HEK293T (cell line): ENCODE data around the gene RNASEL.

Experiments used
- ARNT ChIP-seq: fragments of 450-650 bp; IDR thresholded peaks from 2 replicates; pipeline ENCODE4 v1.6.1; 2017; ENCODE audit warnings: mild to moderate bottlenecking
- BHLHE40 ChIP-seq: fragments of 450-650 bp; IDR thresholded peaks from 2 replicates; pipeline ENCODE4 v1.6.1; 2016; ENCODE audit warnings: mild to moderate bottlenecking, moderate library complexity, borderline replicate concordance
- ELF4 ChIP-seq: fragments of 450-650 bp; IDR thresholded peaks from 2 replicates; pipeline ENCODE4 v1.6.1; 2017; ENCODE audit warnings: antibody characterized with exemption
- FOXA1 ChIP-seq: fragments of 450-650 bp; IDR thresholded peaks from 2 replicates; pipeline ENCODE4 v1.6.1; 2016; ENCODE audit warnings: mild to moderate bottlenecking
- FOXK2 ChIP-seq: fragments of 450-650 bp; IDR thresholded peaks from 2 replicates; pipeline ENCODE4 v1.6.1; 2016; ENCODE audit warnings: mild to moderate bottlenecking
- FOXM1 ChIP-seq: fragments of 450-650 bp; IDR thresholded peaks from 2 replicates; pipeline ENCODE4 v1.6.1; 2017; ENCODE audit warnings: mild to moderate bottlenecking, borderline replicate concordance
- HDGF ChIP-seq: fragments of 450-650 bp; IDR thresholded peaks from 2 replicates; pipeline ENCODE4 v1.6.1; 2017; ENCODE audit warnings: antibody characterized with exemption, borderline replicate concordance
- L3MBTL2 ChIP-seq: fragments of 450-650 bp; conservative IDR thresholded peaks from 2 replicates; pipeline ENCODE4 v1.6.1; 2016; ENCODE audit warnings: mild to moderate bottlenecking
- LEF1 ChIP-seq: fragments of 450-650 bp; IDR thresholded peaks from 2 replicates; pipeline ENCODE4 v1.6.1; 2017; ENCODE audit warnings: mild to moderate bottlenecking, borderline replicate concordance
- SP1 ChIP-seq: fragments of 450-650 bp; IDR thresholded peaks from 2 replicates; pipeline ENCODE4 v1.6.1; 2017
- SUZ12 ChIP-seq: fragments of 450-650 bp; IDR thresholded peaks from 2 replicates; pipeline ENCODE4 v1.6.1; 2016; ENCODE audit warnings: mild to moderate bottlenecking
- ZNF384 ChIP-seq: fragments of 450-650 bp; IDR thresholded peaks from 2 replicates; pipeline ENCODE4 v1.6.1; 2016

DNA sequence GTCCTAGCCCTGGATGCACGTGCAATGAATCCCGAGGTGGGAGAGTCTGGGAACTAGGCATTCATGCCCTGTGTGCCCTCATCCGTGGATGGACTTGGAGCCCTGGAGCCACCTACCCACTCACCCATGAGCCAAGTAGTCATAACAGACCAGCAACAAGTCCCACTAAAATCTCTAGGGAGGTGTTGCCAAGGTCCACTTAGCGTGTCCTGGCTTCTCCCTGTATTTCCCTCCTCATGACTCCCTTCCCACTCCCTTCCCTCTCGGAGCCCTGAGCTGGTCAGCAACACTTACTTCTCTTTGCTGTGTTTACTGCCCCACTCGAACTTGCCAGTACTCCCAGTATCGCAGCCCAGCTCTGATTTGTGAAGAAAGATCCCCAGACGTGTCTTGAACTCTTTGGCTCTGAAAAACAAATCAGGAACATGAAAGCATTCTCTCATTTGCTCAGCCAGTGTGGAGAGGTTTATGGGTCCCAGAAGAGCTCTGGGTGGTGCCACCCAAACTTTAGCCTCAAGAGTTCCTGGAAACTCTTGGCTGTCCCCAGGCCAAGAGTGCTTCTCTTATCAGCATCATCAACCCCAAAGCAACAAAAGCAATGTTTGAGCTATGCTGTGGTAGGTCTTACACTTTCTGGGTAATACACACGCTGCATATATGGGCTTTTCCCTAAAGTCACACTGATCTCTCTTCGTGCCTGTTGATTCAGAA, 14.0 kb upstream of the RNASEL start:
- TF ChIP-seq ARNT (no peak), FOXA1 (no peak), FOXM1 (no peak), SP1 (no peak), SUZ12 (no peak), HDGF (no peak), ZNF384 (no peak), BHLHE40 (no peak), ELF4 (no peak), LEF1 (no peak), FOXK2 (no peak), L3MBTL2 (no peak)
